ENCODE results near the gene GPR25.

GPR25 gene

GRCh38 chr1:200873116-200873670 lies 412 bp downstream of the GPR25 start:
- DNase-seq (ENCODE audit: low read depth in 2 of 2), result no peak

GRCh38 chr1:200873671-200874397 lies 1.1 kb downstream of the GPR25 start:
- no peak for DNase-seq (ENCODE audit: low read depth in 2 of 2)

GRCh38 chr1:200874694-200875093 lies 1.9 kb downstream of the GPR25 start:
- no peak for DNase-seq (ENCODE audit: low read depth in 2 of 2)

GRCh38 chr1:200875416-200875815 lies 2.6 kb downstream of the GPR25 start:
- DNase-seq (ENCODE audit: low read depth in 2 of 2), result no peak

- DNase-seq (ENCODE audit: low read depth in 2 of 2), result no peak
Measured at GRCh38 chr1:200877010-200877409, 4.2 kb downstream of the GPR25 start.

- no peak for DNase-seq (ENCODE audit: low read depth in 2 of 2)
Measured at GRCh38 chr1:200877839-200878551, 5.2 kb downstream of the GPR25 start.

GRCh38 chr1:200880212-200880611 lies 7.4 kb downstream of the GPR25 start:
- no peak for DNase-seq (ENCODE audit: low read depth in 2 of 2)

GRCh38 chr1:200883118-200883517 lies 10.3 kb downstream of the GPR25 start:
- no peak for DNase-seq (ENCODE audit: low read depth in 2 of 2)

GRCh38 chr1:200885623-200886402 lies 13.0 kb downstream of the GPR25 start:
- no peak for DNase-seq (ENCODE audit: low read depth in 2 of 2)

- no peak for DNase-seq (ENCODE audit: low read depth in 2 of 2)
Measured at GRCh38 chr1:200886594-200886993, 13.8 kb downstream of the GPR25 start.

GRCh38 chr1:200887036-200887435 lies 14.3 kb downstream of the GPR25 start:
- DNase-seq (ENCODE audit: low read depth in 2 of 2), result no peak

GRCh38 chr1:200887772-200888348 lies 15.1 kb downstream of the GPR25 start:
- DNase-seq (ENCODE audit: low read depth in 2 of 2), result no peak

- no peak for DNase-seq (ENCODE audit: low read depth in 2 of 2)
Measured at GRCh38 chr1:200888349-200888838, 15.6 kb downstream of the GPR25 start.

- DNase-seq (ENCODE audit: low read depth in 2 of 2), result no peak
Measured at GRCh38 chr1:200889571-200889970, 16.8 kb downstream of the GPR25 start.

- DNase-seq (ENCODE audit: low read depth in 2 of 2), result no peak
Measured at GRCh38 chr1:200890027-200890426, 17.2 kb downstream of the GPR25 start.

- peak; percentile 14 to 24 for DNase-seq (ENCODE audit: low read depth in 2 of 2)
Measured at GRCh38 chr1:200890818-200891773, 18.3 kb downstream of the GPR25 start.

- DNase-seq (ENCODE audit: low read depth in 2 of 2), result no peak
Measured at GRCh38 chr1:200891774-200892157, 19.0 kb downstream of the GPR25 start.

GRCh38 chr1:200892546-200892945 lies 19.8 kb downstream of the GPR25 start:
- DNase-seq (ENCODE audit: low read depth in 2 of 2), result no peak

- no peak for DNase-seq (ENCODE audit: low read depth in 2 of 2)
Measured at GRCh38 chr1:200892958-200893357, 20.2 kb downstream of the GPR25 start.

GRCh38 chr1:200893411-200893901 lies 20.7 kb downstream of the GPR25 start:
- no peak for DNase-seq (ENCODE audit: low read depth in 2 of 2)
